GM12878 (cell line): ENCODE data around the gene ADGB. TPM values are rescaled to one million over a fixed set of nuclear protein-coding genes. Genes with fewer than 3 reads are reported as not detected.

Experiments used
- ATAC-seq: fragments of 200-7000 bp; cut with Tn5 transposase; 3 replicates; pipeline ENCODE4 v1.9.1; 2020; ENCODE audit warnings: mild to moderate bottlenecking, moderate library complexity
- BruUV-seq: library from RNA; stranded (reverse); fragments of 400-500 nt; replicated peaks from 2 replicates; lab custom pipeline; 2021; lab: Mats Ljungman, UMichigan
- CTCF ChIA-PET: fragments of 300-600 bp; sonication (Branson Sonifier 250); formaldehyde crosslinking; extraction: SDS; loops from one replicate; lab custom pipeline; 2021; ENCODE audit warnings: inconsistent platforms; lab: Yijun Ruan, JAX
- POLR2A ChIA-PET: fragments of 350-600 bp; formaldehyde crosslinking; extraction: SDS; loops from one replicate; lab custom pipeline; 2021; ENCODE audit warnings: inconsistent platforms; lab: Charles Lee
- RAD21 ChIA-PET: fragments of 300-600 bp; sonication (Branson Sonifier 250); formaldehyde crosslinking; loops from one replicate; lab custom pipeline; 2023; ENCODE audit warnings: antibody characterized with exemption; ENCODE audit not compliant: unreplicated experiment; lab: Charles Lee
- SMC1A ChIA-PET: fragments of 300-600 bp; sonication (Branson Sonifier 250); formaldehyde crosslinking; loops from one replicate; lab custom pipeline; 2023; ENCODE audit not compliant: unreplicated experiment, uncharacterized antibody; lab: Charles Lee
- DNase-seq: peaks from one replicate; pipeline ENCODE4 v3.0.0-alpha.2; 2011; ENCODE audit warnings: low read depth, low spot score
- FAIRE-seq: peaks from 3 replicates; lab custom pipeline; 2011; peaks lifted over from hg19 to GRCh38; lab: Jason Lieb, UNC
- H2AFZ ChIP-seq: 2 replicates; pipeline ENCODE4 v1.6.0; 2011; ENCODE audit warnings: low read depth, low read length, control low read depth; ENCODE audit not compliant: control insufficient read depth
- H3K27ac ChIP-seq: 2 replicates; pipeline ENCODE4 v1.5.1; 2011; ENCODE audit warnings: control low read depth; ENCODE audit not compliant: control insufficient read depth, insufficient read depth
- H3K27me3 ChIP-seq, 2 experiments: replicated peaks in 1 of 2; 2 replicates each; pipeline versions ENCODE4 v1.6.0 to v1.6.1; 2011; ENCODE audit warnings: low read length in 1 of 2; ENCODE audit not compliant: control insufficient read depth in 2 of 2, insufficient read depth in 2 of 2
- H3K36me3 ChIP-seq, 2 experiments: 2 replicates each; pipeline ENCODE4 v1.5.1; 2011; ENCODE audit warnings: low read length in 1 of 2; ENCODE audit not compliant: control insufficient read depth in 2 of 2, insufficient read depth in 2 of 2
- H3K4me1 ChIP-seq: 2 replicates; pipeline ENCODE4 v1.6.1; 2011; ENCODE audit warnings: mild to moderate bottlenecking, low read length, moderate library complexity, mixed read lengths; ENCODE audit not compliant: control insufficient read depth, insufficient read depth
- H3K4me2 ChIP-seq: 2 replicates; pipeline ENCODE4 v1.6.0; 2011; ENCODE audit warnings: control low read depth; ENCODE audit not compliant: control insufficient read depth, insufficient read depth
- H3K4me3 ChIP-seq: fragments of 200-600 bp; sonication (generic); 2 replicates; pipeline ENCODE4 v1.5.1; 2016
- H3K79me2 ChIP-seq: 2 replicates; pipeline ENCODE4 v1.6.0; 2011; ENCODE audit warnings: low read length; ENCODE audit not compliant: control insufficient read depth, insufficient read depth
- H3K9ac ChIP-seq: 2 replicates; pipeline ENCODE4 v1.8.0; 2011; ENCODE audit warnings: low read length, control low read depth, mixed read lengths; ENCODE audit not compliant: control insufficient read depth, insufficient read depth
- H3K9me3 ChIP-seq: replicated peaks from 3 replicates; pipeline ENCODE4 v1.5.1; 2011; ENCODE audit warnings: mild to moderate bottlenecking, low read length; ENCODE audit not compliant: control insufficient read depth, insufficient read depth
- H4K20me1 ChIP-seq: 2 replicates; pipeline ENCODE4 v1.6.0; 2011; ENCODE audit not compliant: control insufficient read depth, insufficient read depth
- BHLHE40 ChIP-seq, 2 experiments: fragments of 450-650 bp in 1 of 2; IDR thresholded peaks; 2 replicates each; pipeline ENCODE4 v1.6.1; 2011 to 2017; ENCODE audit warnings: low read depth in 2 of 2, borderline replicate concordance in 1 of 2, improper control_type of control experiment in 1 of 2, low read length in 1 of 2, mild to moderate bottlenecking in 1 of 2
- CBX5 ChIP-seq: sonication (generic); IDR thresholded peaks from 2 replicates; pipeline ENCODE4 v1.6.1; 2016; ENCODE audit warnings: low read depth, moderate library complexity, mild to moderate bottlenecking, inconsistent platforms
- CREB1 ChIP-seq: IDR thresholded peaks from 2 replicates; pipeline ENCODE4 v1.6.1; 2012; ENCODE audit warnings: low read depth, mild to moderate bottlenecking, inconsistent platforms
- E4F1 ChIP-seq: fragments of 450-650 bp; IDR thresholded peaks from 2 replicates; pipeline ENCODE4 v1.6.1; 2018; ENCODE audit warnings: borderline replicate concordance, mild to moderate bottlenecking; ENCODE audit not compliant: partially characterized antibody
- EZH2 ChIP-seq: IDR thresholded peaks from 2 replicates; pipeline ENCODE4 v1.6.1; 2012; ENCODE audit warnings: low read depth, mild to moderate bottlenecking, control low read depth, inconsistent platforms, low read length, borderline replicate concordance; ENCODE audit not compliant: control insufficient read depth
- FOXK2 ChIP-seq: fragments of 450-650 bp; IDR thresholded peaks from 2 replicates; pipeline ENCODE4 v1.6.1; 2017; ENCODE audit warnings: mild to moderate bottlenecking, moderate library complexity
- HDAC2 ChIP-seq: fragments of 200-600 bp; sonication (generic); IDR thresholded peaks from 2 replicates; pipeline ENCODE4 v1.6.1; 2017
- KAT2A ChIP-seq: conservative IDR thresholded peaks from 2 replicates; pipeline ENCODE4 v1.6.1; 2011; ENCODE audit warnings: low read depth, low read length; ENCODE audit not compliant: control insufficient read depth
- NBN ChIP-seq: fragments of 450-650 bp; IDR thresholded peaks from 2 replicates; pipeline ENCODE4 v1.6.1; 2016
- NR2C1 ChIP-seq: fragments of 450-650 bp; IDR thresholded peaks from 2 replicates; pipeline ENCODE4 v1.6.1; 2017; ENCODE audit warnings: antibody characterized with exemption, mild to moderate bottlenecking, moderate library complexity
- NRF1 ChIP-seq: conservative IDR thresholded peaks from 2 replicates; pipeline ENCODE4 v1.6.1; 2011; ENCODE audit warnings: mild to moderate bottlenecking, low read depth, low read length, improper control_type of control experiment
- POLR2A ChIP-seq: IDR thresholded peaks from 2 replicates; pipeline ENCODE4 v1.6.1; 2011; ENCODE audit warnings: low read depth, mild to moderate bottlenecking, low read length
- RAD21 ChIP-seq: IDR thresholded peaks from 2 replicates; pipeline ENCODE4 v1.6.1; 2011; ENCODE audit warnings: mild to moderate bottlenecking, low read depth, low read length, moderate library complexity; ENCODE audit not compliant: insufficient read depth
- RCOR1 ChIP-seq: conservative IDR thresholded peaks from 2 replicates; pipeline ENCODE4 v1.6.1; 2012; ENCODE audit warnings: low read depth, low read length, improper control_type of control experiment
- REST ChIP-seq: IDR thresholded peaks from 2 replicates; pipeline ENCODE4 v1.6.1; 2012; ENCODE audit warnings: mild to moderate bottlenecking, low read depth, low read length
- SP1 ChIP-seq: IDR thresholded peaks from one replicate; pipeline ENCODE4 v1.6.1; 2011; ENCODE audit warnings: low read depth, low read length
- YBX1 ChIP-seq: fragments of 450-650 bp; IDR thresholded peaks from 2 replicates; pipeline ENCODE4 v1.6.1; 2016; ENCODE audit warnings: antibody characterized with exemption
- ZNF217 ChIP-seq: fragments of 450-650 bp; IDR thresholded peaks from 2 replicates; pipeline ENCODE4 v1.6.1; 2017; ENCODE audit warnings: antibody characterized with exemption, mild to moderate bottlenecking
- ZNF24 ChIP-seq: fragments of 450-650 bp; IDR thresholded peaks from 2 replicates; pipeline ENCODE4 v1.6.1; 2017; ENCODE audit warnings: antibody characterized with exemption, mild to moderate bottlenecking
- ZNF274 ChIP-seq: IDR thresholded peaks from one replicate; pipeline ENCODE4 v1.8.0; 2011; ENCODE audit not compliant: insufficient read length, insufficient read depth
- ZNF622 ChIP-seq: fragments of 450-650 bp; IDR thresholded peaks from 2 replicates; pipeline ENCODE4 v1.6.1; 2017; ENCODE audit warnings: mild to moderate bottlenecking, inconsistent platforms
- WGBS: methylation state at CpG from one replicate; pipeline ENCODE4 v1.1.6; 2016; ENCODE audit warnings: low lambda C conversion rate; ENCODE audit not compliant: insufficient replicate concordance, insufficient coverage; ENCODE audit errors: missing lambda C conversion rate; 5-methylcytosine and 5-hydroxymethylcytosine counted together
- in situ Hi-C: fragments of 300-500 bp; cut with MboI; formaldehyde crosslinking; loops from 9 replicates; pipeline ENCODE4 v1.14.3; 2018; ENCODE audit warnings: mixed read lengths
- intact Hi-C: fragments of 100-400 bp; cut with micrococcal nuclease; formaldehyde crosslinking; loops from one replicate; pipeline ENCODE4 v1.14.2; 2022; ENCODE audit not compliant: unreplicated experiment
- polyA plus RNA-seq, 11 experiments: library from polyadenylated mRNA; depleted of rRNA in 4 of 11; unstranded in 6 of 11; stranded (reverse) in 5 of 11; fragments of >200 nt; fragmentation: Nextera tagmentation in 4 of 11; fragmentation: Illumina TruSeq in 1 of 11; extraction: Ambion mirVana in 4 of 11; extraction: Trizol in 1 of 11; gene quantifications; 1 replicate in 1 of 11; 2 replicates in 10 of 11; pipeline versions ENCODE4 v1.2.1 to v1.2.3, GENCODE V29; 2011 to 2016; ENCODE audit warnings: inconsistent platforms in 2 of 11, missing spikeins in 2 of 11, low read depth in 1 of 11
- total RNA-seq, 4 experiments: library from RNA; depleted of rRNA in 3 of 4; stranded (reverse); fragments of >200 nt in 3 of 4; fragmentation: Illumina TruSeq in 1 of 4; extraction: Trizol in 1 of 4; gene quantifications; 2 replicates each; pipeline versions ENCODE4 v1.2.1 to v1.2.3, GENCODE V29; 2013 to 2021

The ADGB gene
- total and polyA plus RNA-seq, 10 of the 15 experiments (the other 5 are each of a cell fraction or from before 2014, with no cell fraction given) = not detected

GRCh38 chr6:146682919-146683318 lies 84.1 kb downstream of the ADGB start (continued):
- no peak for TF ChIP-seq NRF1

GRCh38 chr6:146689806-146690205 lies 91.0 kb downstream of the ADGB start:
- in situ Hi-C loops (no loop called here), intact Hi-C loops (no loop called here)
- FAIRE-seq (no peak), ATAC-seq (no peak), DNase-seq (no peak)
- H3K79me2 ChIP-seq = no peaks in the 10 kb centered on the region
- 5% methylated on average over 4 of the region's 4 CpGs for WGBS
- no peak overlapping the region for H3K4me3 ChIP-seq
- TF ChIP-seq KAT2A = no peak
- no peak for TF ChIP-seq SP1
- TF ChIP-seq FOXK2 = no peak
- TF ChIP-seq ZNF24 = no peak
- no peak for TF ChIP-seq ZNF274
- no peak for TF ChIP-seq ZNF622
- no peak for TF ChIP-seq NBN
- no peak for TF ChIP-seq NR2C1
- no peak for TF ChIP-seq CREB1
- TF ChIP-seq EZH2 = no peak
- no peak for TF ChIP-seq BHLHE40 (IDR thresholded peaks at IDR 0.05; ENCODE audit: borderline replicate concordance in 1 of 2, low read depth in 2 of 2, low read length in 1 of 2)
- TF ChIP-seq CBX5 = no peak
- no peak for TF ChIP-seq RCOR1
- no peak for TF ChIP-seq POLR2A
- TF ChIP-seq HDAC2 = no peak
- no peak for TF ChIP-seq REST
- no peak for TF ChIP-seq ZNF217
- no peak for TF ChIP-seq E4F1
- TF ChIP-seq YBX1 = no peak
- no peak for TF ChIP-seq RAD21
- RAD21 ChIA-PET = no interaction called here
- CTCF ChIA-PET = no interaction called here
- H3K4me1 ChIP-seq = no peaks in the 10 kb centered on the region
- H3K27me3 ChIP-seq = no peaks in the 10 kb centered on the region
- H2AFZ ChIP-seq = no peak overlapping the region
- no peak overlapping the region for H3K27ac ChIP-seq
- SMC1A ChIA-PET = no interaction called here
- H3K9ac ChIP-seq = no peak overlapping the region
- no peaks in the 10 kb centered on the region for H4K20me1 ChIP-seq
- POLR2A ChIA-PET = no interaction called here
- no TSS peak for BruUV-seq
- H3K4me2 ChIP-seq = no peak overlapping the region
- H3K36me3 ChIP-seq = no peaks in the 10 kb centered on the region
- no peaks in the 10 kb centered on the region for H3K9me3 ChIP-seq
